Central memory CD8-positive, alpha-beta T cell (primary cell): ENCODE measurements around the gene CYP8B1.
"Not testable (repeated sequence)": the region's sequence is repeated elsewhere in the genome, so short reads cannot be mapped to it uniquely, and the experiment has no call there.

Experiments
- ATAC-seq: fragments of 150-1000 bp; cut with Tn5 transposase; replicated peaks from 2 replicates; pipeline ENCODE4 v1.10.0; 2022; ENCODE audit warnings: mild to moderate bottlenecking, moderate FRiP score, moderate number of reproducible peaks; ENCODE audit not compliant: poor library complexity, severe bottlenecking; ENCODE audit errors: extremely low read depth
- DNase-seq, 2 donors: peaks; one replicate each; pipeline ENCODE4 v3.0.0; 2021; ENCODE audit warnings: low spot score in 2 of 2
- H3K27ac Mint-ChIP-seq: one replicate; pipeline ENCODE4 v1.8.0; 2022; ENCODE audit warnings: low read depth, mild to moderate bottlenecking, moderate library complexity, mixed read lengths
- H3K27me3 Mint-ChIP-seq: one replicate; pipeline ENCODE4 v1.8.0; 2022; ENCODE audit warnings: mixed read lengths
- H3K36me3 Mint-ChIP-seq: one replicate; pipeline ENCODE4 v1.8.0; 2022; ENCODE audit warnings: mild to moderate bottlenecking, moderate library complexity, mixed read lengths; ENCODE audit not compliant: insufficient read depth
- H3K4me1 Mint-ChIP-seq: one replicate; pipeline ENCODE4 v1.8.0; 2022; ENCODE audit warnings: mixed read lengths
- H3K4me3 Mint-ChIP-seq: one replicate; pipeline ENCODE4 v1.8.0; 2022; ENCODE audit warnings: mild to moderate bottlenecking, moderate library complexity, mixed read lengths
- H3K9me3 Mint-ChIP-seq: one replicate; pipeline ENCODE4 v1.8.0; 2022; ENCODE audit warnings: mixed read lengths

The CYP8B1 gene

GRCh38 chr3:42900226-42901072, 24.8 kb upstream of the CYP8B1 start:
- ATAC-seq (no peak), DNase-seq (no peak)
- H3K4me3 Mint-ChIP-seq, result no peak overlapping the region
- H3K27me3 Mint-ChIP-seq, result peaks cover 22% of the 10 kb centered on the region
- H3K36me3 Mint-ChIP-seq, result peaks cover 3% of the 10 kb centered on the region
- H3K9me3 Mint-ChIP-seq, result peaks cover 14% of the 10 kb centered on the region
- H3K27ac Mint-ChIP-seq, result no peak overlapping the region
- no peaks in the 10 kb centered on the region for H3K4me1 Mint-ChIP-seq

- peaks cover 7% of the 10 kb centered on the region for H3K9me3 Mint-ChIP-seq
- H3K27ac Mint-ChIP-seq, result no peak overlapping the region
- H3K4me1 Mint-ChIP-seq, result no peaks in the 10 kb centered on the region
- H3K27me3 Mint-ChIP-seq, result peaks cover 9% of the 10 kb centered on the region
- H3K4me3 Mint-ChIP-seq, result no peak overlapping the region
- no peak for DNase-seq
- no peak for ATAC-seq
- H3K36me3 Mint-ChIP-seq, result peaks cover 3% of the 10 kb centered on the region
These were observed 23.4 kb upstream of the CYP8B1 start for GRCh38 chr3:42898896-42899675.

- H3K27me3 Mint-ChIP-seq, result peaks cover 11% of the 10 kb centered on the region
- H3K36me3 Mint-ChIP-seq, result no peaks in the 10 kb centered on the region
- DNase-seq, result no peak
- no peaks in the 10 kb centered on the region for H3K9me3 Mint-ChIP-seq
- ATAC-seq, result no peak
- H3K4me1 Mint-ChIP-seq, result no peaks in the 10 kb centered on the region
- no peak overlapping the region for H3K4me3 Mint-ChIP-seq
- no peak overlapping the region for H3K27ac Mint-ChIP-seq
These were observed 19.8 kb upstream of the CYP8B1 start for GRCh38 chr3:42895580-42895868.

- Mint-ChIP-seq H3K4me1 (no peaks in the 10 kb centered on the region), H3K4me3 (no peak overlapping the region), H3K27ac (no peak overlapping the region), H3K36me3 (no peaks in the 10 kb centered on the region), H3K9me3 (no peaks in the 10 kb centered on the region), H3K27me3 (peaks cover 17% of the 10 kb centered on the region)
- ATAC-seq, result no peak
- no peak for DNase-seq
These were observed 19.3 kb upstream of the CYP8B1 start for GRCh38 chr3:42894698-42895579.

GRCh38 chr3:42892807-42893206, 17.1 kb upstream of the CYP8B1 start:
- Mint-ChIP-seq H3K4me1 (no peaks in the 10 kb centered on the region), H3K36me3 (peaks cover 1% of the 10 kb centered on the region), H3K27me3 (peaks cover 34% of the 10 kb centered on the region), H3K4me3 (no peak overlapping the region), H3K27ac (no peak overlapping the region), H3K9me3 (no peaks in the 10 kb centered on the region)
- no peak for DNase-seq
- ATAC-seq, result no peak

- H3K4me1 Mint-ChIP-seq, result no peaks in the 10 kb centered on the region
- H3K27ac Mint-ChIP-seq, result no peak overlapping the region
- ATAC-seq, result no peak
These were observed 16.5 kb upstream of the CYP8B1 start for GRCh38 chr3:42892169-42892568.

GRCh38 chr3:42891042-42891441, 15.4 kb upstream of the CYP8B1 start:
- no peak for ATAC-seq
- H3K4me1 Mint-ChIP-seq, result no peaks in the 10 kb centered on the region
- no peak for DNase-seq
- H3K4me3 Mint-ChIP-seq, result no peak overlapping the region
- no peaks in the 10 kb centered on the region for H3K9me3 Mint-ChIP-seq
- no peak overlapping the region for H3K27ac Mint-ChIP-seq
- peaks cover 49% of the 10 kb centered on the region for H3K27me3 Mint-ChIP-seq
- peaks cover 1% of the 10 kb centered on the region for H3K36me3 Mint-ChIP-seq

More at GRCh38 chr3:42892169-42892568, 16.5 kb upstream of the CYP8B1 start:
- Mint-ChIP-seq H3K9me3 (no peaks in the 10 kb centered on the region), H3K36me3 (peaks cover 1% of the 10 kb centered on the region), H3K4me3 (no peak overlapping the region), H3K27me3 (peaks cover 40% of the 10 kb centered on the region)
- DNase-seq, result no peak

- ATAC-seq (no peak), DNase-seq (no peak)
- Mint-ChIP-seq H3K27me3 (peaks cover 56% of the 10 kb centered on the region), H3K4me3 (no peak overlapping the region), H3K4me1 (no peaks in the 10 kb centered on the region), H3K36me3 (peaks cover 1% of the 10 kb centered on the region), H3K9me3 (no peaks in the 10 kb centered on the region), H3K27ac (no peak overlapping the region)
These were observed 11.4 kb upstream of the CYP8B1 start for GRCh38 chr3:42887084-42887483.

GRCh38 chr3:42886294-42886822, 10.7 kb upstream of the CYP8B1 start:
- H3K4me3 Mint-ChIP-seq, result no peak overlapping the region

GRCh38 chr3:42884324-42884723, 8.6 kb upstream of the CYP8B1 start:
- Mint-ChIP-seq H3K4me1 (peaks cover 14% of the 10 kb centered on the region), H3K4me3 (no peak overlapping the region), H3K9me3 (no peaks in the 10 kb centered on the region), H3K36me3 (peaks cover 1% of the 10 kb centered on the region), H3K27me3 (peaks cover 37% of the 10 kb centered on the region), H3K27ac (no peak overlapping the region)
- no peak for ATAC-seq
- no peak for DNase-seq

More at GRCh38 chr3:42886294-42886822, 10.7 kb upstream of the CYP8B1 start:
- Mint-ChIP-seq H3K9me3 (no peaks in the 10 kb centered on the region), H3K4me1 (peaks cover 4% of the 10 kb centered on the region), H3K36me3 (peaks cover 1% of the 10 kb centered on the region), H3K27ac (no peak overlapping the region), H3K27me3 (peaks cover 49% of the 10 kb centered on the region)
- no peak for DNase-seq
- ATAC-seq, result no peak

- Mint-ChIP-seq H3K27me3 (peaks cover 27% of the 10 kb centered on the region), H3K4me1 (peaks cover 14% of the 10 kb centered on the region)
- not testable (repeated sequence) for H3K36me3 Mint-ChIP-seq, ATAC-seq, DNase-seq, H3K9me3 Mint-ChIP-seq, H3K4me3 Mint-ChIP-seq, H3K27ac Mint-ChIP-seq
These were observed 7.7 kb upstream of the CYP8B1 start for GRCh38 chr3:42883251-42883930.
